Type B pancreatic cell (in vitro differentiated cells): ENCODE results near the gene DPF3. TPM values are rescaled to one million over a fixed set of nuclear protein-coding genes. Genes with fewer than 3 reads are reported as not detected.
"Not testable (repeated sequence)": the region's sequence is repeated elsewhere in the genome, so short reads cannot be mapped to it uniquely, and the experiment has no call there.

Experiments used
- DNase-seq: peaks from one replicate; pipeline ENCODE4 v3.0.0; 2021; ENCODE audit warnings: mixed read lengths; ENCODE audit not compliant: unreplicated experiment; ENCODE audit errors: extremely low spot score
- H3K27ac Mint-ChIP-seq: 2 replicates; pipeline ENCODE4 v1.8.0; 2021; ENCODE audit warnings: mild to moderate bottlenecking, mixed read lengths
- H3K27me3 Mint-ChIP-seq: 2 replicates; pipeline ENCODE4 v1.8.0; 2021; ENCODE audit warnings: mixed read lengths
- H3K36me3 Mint-ChIP-seq: 2 replicates; pipeline ENCODE4 v1.8.0; 2021; ENCODE audit warnings: mixed read lengths
- H3K4me1 Mint-ChIP-seq: one replicate; pipeline ENCODE4 v1.8.0; 2021; ENCODE audit warnings: mixed read lengths; ENCODE audit not compliant: unreplicated experiment
- H3K4me3 Mint-ChIP-seq: 2 replicates; pipeline ENCODE4 v1.8.0; 2021; ENCODE audit warnings: mild to moderate bottlenecking, mixed read lengths
- H3K9me3 Mint-ChIP-seq: 2 replicates; pipeline ENCODE4 v1.8.0; 2021; ENCODE audit warnings: mixed read lengths
- CTCF ChIP-seq: fragments of 200-600 bp; sonication (generic); conservative IDR thresholded peaks from 2 replicates; pipeline ENCODE4 v1.5.0; 2021; ENCODE audit warnings: antibody characterized with exemption, mild to moderate bottlenecking
- total RNA-seq: library from RNA; stranded (reverse); gene quantifications from 2 replicates; pipeline ENCODE4 v1.2.1, GENCODE V29; 2021; ENCODE audit warnings: low replicate concordance

The DPF3 gene
- total RNA-seq, 1 donor from 2014 or later = 4.5 TPM

GRCh38 chr14:72753879-72754400 lies 140.0 kb downstream of the DPF3 start:
- H3K4me1 Mint-ChIP-seq = no peaks in the 10 kb centered on the region
- no peaks in the 10 kb centered on the region for H3K27me3 Mint-ChIP-seq
- no peak for DNase-seq
- H3K27ac Mint-ChIP-seq = no peak overlapping the region
- H3K9me3 Mint-ChIP-seq = peaks cover 4% of the 10 kb centered on the region
- H3K4me3 Mint-ChIP-seq = no peak overlapping the region
- no peaks in the 10 kb centered on the region for H3K36me3 Mint-ChIP-seq
- TF ChIP-seq CTCF = no peak

GRCh38 chr14:72753044-72753710 lies 140.7 kb downstream of the DPF3 start:
- H3K27me3 Mint-ChIP-seq = no peaks in the 10 kb centered on the region
- no peak for TF ChIP-seq CTCF
- peaks cover 2% of the 10 kb centered on the region for H3K36me3 Mint-ChIP-seq
- H3K4me1 Mint-ChIP-seq = no peaks in the 10 kb centered on the region
- H3K9me3 Mint-ChIP-seq = peaks cover under 1% of the 10 kb centered on the region
- DNase-seq = no peak
- H3K27ac Mint-ChIP-seq = no peak overlapping the region
- H3K4me3 Mint-ChIP-seq = no peak overlapping the region

- TF ChIP-seq CTCF = no peak
- DNase-seq = no peak
- H3K4me3 Mint-ChIP-seq = no peak overlapping the region
- H3K27me3 Mint-ChIP-seq = no peaks in the 10 kb centered on the region
- peaks cover 4% of the 10 kb centered on the region for H3K36me3 Mint-ChIP-seq
- peaks cover 7% of the 10 kb centered on the region for H3K9me3 Mint-ChIP-seq
- H3K4me1 Mint-ChIP-seq = no peaks in the 10 kb centered on the region
- H3K27ac Mint-ChIP-seq = no peak overlapping the region
Measured at GRCh38 chr14:72752034-72752412, 141.9 kb downstream of the DPF3 start.

- DNase-seq = no peak
- no peak overlapping the region for H3K27ac Mint-ChIP-seq
- no peaks in the 10 kb centered on the region for H3K27me3 Mint-ChIP-seq
Measured at GRCh38 chr14:72751276-72752033, 142.4 kb downstream of the DPF3 start.

GRCh38 chr14:72748921-72749320 lies 145.0 kb downstream of the DPF3 start:
- not testable (repeated sequence) for H3K27ac Mint-ChIP-seq, H3K4me1 Mint-ChIP-seq, H3K4me3 Mint-ChIP-seq, H3K36me3 Mint-ChIP-seq, H3K27me3 Mint-ChIP-seq, H3K9me3 Mint-ChIP-seq
- peak; percentile 37 for DNase-seq

More at GRCh38 chr14:72751276-72752033, 142.4 kb downstream of the DPF3 start:
- Mint-ChIP-seq H3K4me3 (no peak overlapping the region), H3K9me3 (peaks cover 7% of the 10 kb centered on the region), H3K4me1 (no peaks in the 10 kb centered on the region), H3K36me3 (peaks cover 4% of the 10 kb centered on the region)
- no peak for TF ChIP-seq CTCF

GRCh38 chr14:72747652-72748051 lies 146.2 kb downstream of the DPF3 start:
- peaks cover 7% of the 10 kb centered on the region for H3K9me3 Mint-ChIP-seq
- H3K27ac Mint-ChIP-seq = no peak overlapping the region
- H3K36me3 Mint-ChIP-seq = peaks cover 4% of the 10 kb centered on the region
- TF ChIP-seq CTCF = no peak
- H3K4me3 Mint-ChIP-seq = no peak overlapping the region
- no peaks in the 10 kb centered on the region for H3K27me3 Mint-ChIP-seq
- peaks cover 2% of the 10 kb centered on the region for H3K4me1 Mint-ChIP-seq
- no peak for DNase-seq
